Caco-2 (cell line): Measurements from ENCODE around the gene CTR9. TPM values are rescaled to one million over a fixed set of nuclear protein-coding genes. Genes with fewer than 3 reads are reported as not detected.

Experiments
- BruUV-seq: library from RNA; stranded (reverse); fragments of 400-500 nt; replicated peaks from 2 replicates; lab custom pipeline; 2021; lab: Mats Ljungman, UMichigan
- CTCF ChIA-PET: fragments of 300-600 bp; sonication (Branson Sonifier 250); formaldehyde crosslinking; loops from one replicate; lab custom pipeline; 2022; ENCODE audit warnings: antibody characterized with exemption; lab: Charles Lee
- POLR2A ChIA-PET: fragments of 300-600 bp; sonication (Branson Sonifier 250); formaldehyde crosslinking; loops from one replicate; lab custom pipeline; 2022; ENCODE audit warnings: antibody characterized with exemption; lab: Charles Lee
- DNase-seq, 2 experiments: peaks; one replicate each; pipeline versions ENCODE4 v3.0.0 to v3.0.0-alpha.2; 2020 to 2022
- H3K27me3 ChIP-seq: replicated peaks from 2 replicates; pipeline ENCODE4 v1.6.0; 2011; ENCODE audit warnings: low read length; ENCODE audit not compliant: control insufficient read depth, insufficient read depth
- H3K36me3 ChIP-seq: 2 replicates; pipeline ENCODE4 v1.5.1; 2011; ENCODE audit warnings: low read length; ENCODE audit not compliant: control insufficient read depth, insufficient read depth
- H3K4me1 ChIP-seq: fragments of 250-450 bp; sonication (Bioruptor Pico); 2 replicates; pipeline ENCODE4 v1.5.1; 2020; ENCODE audit warnings: mild to moderate bottlenecking
- H3K4me3 ChIP-seq: 2 replicates; pipeline ENCODE4 v1.5.1; 2011; ENCODE audit warnings: low read depth, mild to moderate bottlenecking, control low read depth, low read length
- H3K9me3 ChIP-seq: fragments of 250-450 bp; sonication (Bioruptor Pico); 2 replicates; pipeline ENCODE4 v1.5.1; 2020; ENCODE audit warnings: mild to moderate bottlenecking, moderate library complexity
- H3K27ac Mint-ChIP-seq: one replicate; pipeline ENCODE4 v1.8.0; 2022; ENCODE audit warnings: mixed read lengths; ENCODE audit not compliant: unreplicated experiment
- H3K27me3 Mint-ChIP-seq: one replicate; pipeline ENCODE4 v1.8.0; 2022; ENCODE audit warnings: mixed read lengths; ENCODE audit not compliant: insufficient read depth, unreplicated experiment
- H3K36me3 Mint-ChIP-seq: one replicate; pipeline ENCODE4 v1.8.0; 2022; ENCODE audit warnings: mild to moderate bottlenecking, mixed read lengths; ENCODE audit not compliant: insufficient read depth, unreplicated experiment
- H3K4me1 Mint-ChIP-seq: one replicate; pipeline ENCODE4 v1.8.0; 2022; ENCODE audit warnings: low read depth, mixed read lengths; ENCODE audit not compliant: unreplicated experiment
- H3K4me3 Mint-ChIP-seq: one replicate; pipeline ENCODE4 v1.8.0; 2022; ENCODE audit warnings: mild to moderate bottlenecking, moderate library complexity, mixed read lengths; ENCODE audit not compliant: unreplicated experiment
- H3K9me3 Mint-ChIP-seq: one replicate; pipeline ENCODE4 v1.8.0; 2022; ENCODE audit warnings: mixed read lengths; ENCODE audit not compliant: unreplicated experiment
- intact Hi-C: fragments of 100-400 bp; cut with micrococcal nuclease; formaldehyde crosslinking; loops from one replicate; pipeline ENCODE4 v1.10.0; 2022; ENCODE audit not compliant: unreplicated experiment
- total RNA-seq: library from RNA; stranded (reverse); gene quantifications from 2 replicates; pipeline ENCODE4 v1.2.3, GENCODE V29; 2022
- TF ChIP-seq, protein P1 (sequence below), 2 experiments: fragments of 200-600 bp in 1 of 2; IDR thresholded peaks; 1 replicate in 1 of 2; 2 replicates in 1 of 2; pipeline versions ENCODE4 v1.5.1 to v1.8.0; 2011 to 2022; ENCODE audit warnings: antibody characterized with exemption in 1 of 2, control low read depth in 1 of 2, inconsistent platforms in 1 of 2, low read depth in 1 of 2, low read length in 1 of 2, mild to moderate bottlenecking in 1 of 2, moderate library complexity in 1 of 2; ENCODE audit not compliant: insufficient read depth in 1 of 2, severe bottlenecking in 1 of 2, unreplicated experiment in 1 of 2

Gene CTR9
- total RNA-seq, 1 experiment from 2014 or later: 54.0 TPM

DNA sequence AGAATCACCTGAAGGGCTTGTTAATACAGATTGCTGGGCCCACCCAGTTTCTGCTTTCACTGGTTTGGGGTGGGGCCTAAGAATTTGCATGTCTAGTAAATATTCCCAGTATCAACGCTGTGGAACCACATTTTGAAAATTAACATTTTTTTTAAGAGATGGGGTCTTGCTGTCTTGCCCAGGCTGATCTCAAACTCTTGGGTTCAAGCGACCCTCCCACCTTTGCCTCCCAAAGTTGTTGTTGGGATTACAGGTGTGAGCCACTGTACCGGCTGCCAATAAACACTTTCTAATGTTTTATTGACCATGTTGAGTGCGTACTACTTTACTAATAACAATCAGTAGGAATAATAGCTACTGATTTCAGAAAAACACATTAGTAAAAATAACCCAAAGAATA is 55.2 kb downstream of the CTR9 start:
- Mint-ChIP-seq H3K9me3 (no peaks in the 10 kb centered on the region), H3K4me3 (peak overlapping the region; percentile 98), H3K36me3 (peaks cover 84% of the 10 kb centered on the region), H3K27ac (peak overlapping the region; percentile 97), H3K27me3 (no peaks in the 10 kb centered on the region), H3K4me1 (no peaks in the 10 kb centered on the region)
- H3K4me3 ChIP-seq: no peak overlapping the region
- ChIA-PET POLR2A (no interaction called here), CTCF (interaction anchor here (0.5 kb wide), 1 partner anchor 72 kb away, joined by 3 read pairs; no protein-coding TSS in a partner anchor)
- H3K9me3 ChIP-seq: no peaks in the 10 kb centered on the region
- no peak for DNase-seq
- TF ChIP-seq, protein P1, sequence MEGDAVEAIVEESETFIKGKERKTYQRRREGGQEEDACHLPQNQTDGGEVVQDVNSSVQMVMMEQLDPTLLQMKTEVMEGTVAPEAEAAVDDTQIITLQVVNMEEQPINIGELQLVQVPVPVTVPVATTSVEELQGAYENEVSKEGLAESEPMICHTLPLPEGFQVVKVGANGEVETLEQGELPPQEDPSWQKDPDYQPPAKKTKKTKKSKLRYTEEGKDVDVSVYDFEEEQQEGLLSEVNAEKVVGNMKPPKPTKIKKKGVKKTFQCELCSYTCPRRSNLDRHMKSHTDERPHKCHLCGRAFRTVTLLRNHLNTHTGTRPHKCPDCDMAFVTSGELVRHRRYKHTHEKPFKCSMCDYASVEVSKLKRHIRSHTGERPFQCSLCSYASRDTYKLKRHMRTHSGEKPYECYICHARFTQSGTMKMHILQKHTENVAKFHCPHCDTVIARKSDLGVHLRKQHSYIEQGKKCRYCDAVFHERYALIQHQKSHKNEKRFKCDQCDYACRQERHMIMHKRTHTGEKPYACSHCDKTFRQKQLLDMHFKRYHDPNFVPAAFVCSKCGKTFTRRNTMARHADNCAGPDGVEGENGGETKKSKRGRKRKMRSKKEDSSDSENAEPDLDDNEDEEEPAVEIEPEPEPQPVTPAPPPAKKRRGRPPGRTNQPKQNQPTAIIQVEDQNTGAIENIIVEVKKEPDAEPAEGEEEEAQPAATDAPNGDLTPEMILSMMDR (IDR thresholded peaks at IDR 0.05; ENCODE audit: insufficient read depth in 1 of 2, low read depth in 1 of 2, low read length in 1 of 2, severe bottlenecking in 1 of 2, unreplicated experiment in 1 of 2): no peak
- peaks cover 11% of the 10 kb centered on the region for H3K4me1 ChIP-seq
- peaks cover 6% of the 10 kb centered on the region for H3K36me3 ChIP-seq
- intact Hi-C loops: loop anchor here (5.0 kb wide), 1 partner anchor 54 kb away; the partner anchor contains the start of gene CTR9
- no TSS peak for BruUV-seq
- H3K27me3 ChIP-seq: no peaks in the 10 kb centered on the region

DNA sequence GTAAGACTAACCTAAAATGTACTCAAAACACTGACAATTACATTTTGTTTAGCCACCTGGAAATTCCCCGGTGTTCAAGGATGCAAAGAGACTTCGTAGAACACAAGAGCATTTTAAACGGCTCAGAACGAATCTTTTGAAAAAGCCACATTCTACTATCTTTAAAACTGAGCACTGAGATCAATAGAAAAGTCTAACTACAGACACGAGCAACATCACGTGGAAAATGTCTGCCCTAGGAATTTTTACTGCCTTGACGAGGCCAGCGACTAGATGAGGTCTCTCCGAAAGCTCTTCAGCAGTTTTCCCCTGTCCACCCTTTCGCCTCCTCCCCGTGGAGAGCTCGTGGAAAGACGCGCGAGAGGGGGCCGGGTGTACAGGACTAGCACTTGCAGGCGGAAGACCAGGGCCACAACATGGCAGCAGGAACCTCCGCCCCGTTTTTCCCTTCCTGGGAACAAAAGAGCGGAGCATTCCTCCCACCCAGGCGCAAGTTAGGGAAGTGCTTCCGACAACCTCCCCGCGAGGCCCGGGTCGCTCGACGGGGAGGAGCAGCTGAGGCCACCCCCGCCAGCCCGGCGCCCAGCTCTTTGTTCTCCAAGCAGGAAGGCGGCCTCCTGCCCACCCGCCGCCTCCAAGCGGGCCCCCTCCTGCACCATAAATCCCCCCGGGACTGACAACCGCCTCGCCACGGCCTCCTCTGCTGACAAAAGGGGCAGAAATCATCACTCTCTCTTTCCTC is 56.6 kb downstream of the CTR9 start:
- BruUV-seq: no TSS peak
- intact Hi-C loops: loop anchor here (2.0 to 5.0 kb wide), 3 partner anchors 55 to 123 kb away; partner anchors contain the start of gene CTR9
- Mint-ChIP-seq H3K9me3 (no peaks in the 10 kb centered on the region), H3K4me3 (peak overlapping the region; percentile 98), H3K36me3 (peaks cover 70% of the 10 kb centered on the region), H3K27me3 (no peaks in the 10 kb centered on the region), H3K4me1 (peaks cover 6% of the 10 kb centered on the region), H3K27ac (peak overlapping the region; percentile 97)
- POLR2A ChIA-PET: interaction anchor here (0.8 to 3.5 kb wide), 6 partner anchors 12 to 124 kb away, joined by 3 to 174 read pairs (median 30); partner anchors contain the start of gene ZBED5
- peaks cover 6% of the 10 kb centered on the region for H3K36me3 ChIP-seq
- peaks cover 11% of the 10 kb centered on the region for H3K4me1 ChIP-seq
- CTCF ChIA-PET: interaction anchor here (1.6 to 3.6 kb wide), 2 partner anchors 100 to 126 kb away, joined by 3 to 25 read pairs; no protein-coding TSS in a partner anchor
- peak; percentile 53 to 61 for DNase-seq
- H3K9me3 ChIP-seq: no peaks in the 10 kb centered on the region
- TF ChIP-seq, protein P1 (IDR thresholded peaks at IDR 0.05; ENCODE audit: insufficient read depth in 1 of 2, low read depth in 1 of 2, low read length in 1 of 2, severe bottlenecking in 1 of 2, unreplicated experiment in 1 of 2): no peak
- no peaks in the 10 kb centered on the region for H3K27me3 ChIP-seq
- H3K4me3 ChIP-seq: peak overlapping the region; percentile 81

- Histone ChIP-seq H3K27me3 (no peaks in the 10 kb centered on the region), H3K36me3 (peaks cover 6% of the 10 kb centered on the region), H3K4me3 (peak overlapping the region; percentile 81), H3K9me3 (no peaks in the 10 kb centered on the region), H3K4me1 (peaks cover 11% of the 10 kb centered on the region)
- Mint-ChIP-seq H3K27me3 (no peaks in the 10 kb centered on the region), H3K4me1 (peaks cover 11% of the 10 kb centered on the region), H3K36me3 (peaks cover 64% of the 10 kb centered on the region), H3K9me3 (no peaks in the 10 kb centered on the region), H3K27ac (peak overlapping the region; percentile 97), H3K4me3 (peak overlapping the region; percentile 98)
- no TSS peak for BruUV-seq
- ChIA-PET CTCF (interaction anchor here (0.6 to 3.6 kb wide), 10 partner anchors 16 to 126 kb away, joined by 3 to 28 read pairs (median 10); partner anchors contain the start of gene ZBED5), POLR2A (interaction anchor here (0.6 to 3.5 kb wide), 27 partner anchors 10 to 353 kb away, joined by 3 to 174 read pairs (median 11); partner anchors contain the start of genes AMPD3, CTR9 and ZBED5)
- intact Hi-C loops: loop anchor here (2.0 to 5.0 kb wide), 3 partner anchors 56 to 123 kb away; partner anchors contain the start of gene CTR9
- no peak for DNase-seq
- TF ChIP-seq, protein P1 (IDR thresholded peaks at IDR 0.05; ENCODE audit: insufficient read depth in 1 of 2, low read depth in 1 of 2, low read length in 1 of 2, severe bottlenecking in 1 of 2, unreplicated experiment in 1 of 2): no peak
These were observed 57.1 kb downstream of the CTR9 start for GRCh38 chr11:10808235-10808552.
